ENCODE results near the gene EVX1.

GRCh38 chr7:27204851-27205322 lies 37.7 kb upstream of the EVX1 start:
- TF ChIP-seq, protein P1, sequence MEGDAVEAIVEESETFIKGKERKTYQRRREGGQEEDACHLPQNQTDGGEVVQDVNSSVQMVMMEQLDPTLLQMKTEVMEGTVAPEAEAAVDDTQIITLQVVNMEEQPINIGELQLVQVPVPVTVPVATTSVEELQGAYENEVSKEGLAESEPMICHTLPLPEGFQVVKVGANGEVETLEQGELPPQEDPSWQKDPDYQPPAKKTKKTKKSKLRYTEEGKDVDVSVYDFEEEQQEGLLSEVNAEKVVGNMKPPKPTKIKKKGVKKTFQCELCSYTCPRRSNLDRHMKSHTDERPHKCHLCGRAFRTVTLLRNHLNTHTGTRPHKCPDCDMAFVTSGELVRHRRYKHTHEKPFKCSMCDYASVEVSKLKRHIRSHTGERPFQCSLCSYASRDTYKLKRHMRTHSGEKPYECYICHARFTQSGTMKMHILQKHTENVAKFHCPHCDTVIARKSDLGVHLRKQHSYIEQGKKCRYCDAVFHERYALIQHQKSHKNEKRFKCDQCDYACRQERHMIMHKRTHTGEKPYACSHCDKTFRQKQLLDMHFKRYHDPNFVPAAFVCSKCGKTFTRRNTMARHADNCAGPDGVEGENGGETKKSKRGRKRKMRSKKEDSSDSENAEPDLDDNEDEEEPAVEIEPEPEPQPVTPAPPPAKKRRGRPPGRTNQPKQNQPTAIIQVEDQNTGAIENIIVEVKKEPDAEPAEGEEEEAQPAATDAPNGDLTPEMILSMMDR (IDR thresholded peaks at IDR 0.05) = no peak
- TF ChIP-seq POLR2A (IDR thresholded peaks at IDR 0.05) = no peak

Data from body of pancreas (tissue), 4 donors.